ENCODE results near the gene BOD1L1.

The BOD1L1 gene

DNA sequence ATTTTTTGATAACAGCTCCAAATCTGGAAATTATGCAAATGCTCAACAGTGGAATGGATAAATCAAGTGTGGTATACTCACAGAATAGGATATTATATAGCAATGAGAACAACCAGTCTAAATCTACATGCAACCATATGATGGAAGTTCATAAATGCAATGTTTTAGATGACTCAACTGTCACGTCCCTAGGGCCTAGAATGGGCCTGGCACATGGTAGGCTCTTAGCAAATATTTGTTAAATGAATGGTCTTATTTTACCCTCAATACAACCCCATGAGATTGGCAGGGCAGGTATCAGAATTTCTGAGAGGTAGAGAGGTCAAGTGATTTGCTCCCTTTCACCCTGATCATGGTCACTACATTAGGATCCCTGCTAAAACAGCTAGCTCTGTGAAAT lies 68.6 kb downstream of the BOD1L1 start:
- TF ChIP-seq EP300 (IDR thresholded peaks at IDR 0.05; ENCODE audit: borderline replicate concordance) (no peak), TAF1 (IDR thresholded peaks at IDR 0.05; ENCODE audit: low read depth) (no peak), CREB1 (IDR thresholded peaks at IDR 0.05; ENCODE audit: low read depth) (no peak), EGR1 (IDR thresholded peaks at IDR 0.05) (no peak), ZBTB7A (IDR thresholded peaks at IDR 0.05; ENCODE audit: low read depth) (no peak), CEBPB (IDR thresholded peaks at IDR 0.05) (no peak), TCF12 (IDR thresholded peaks at IDR 0.05; ENCODE audit: low read depth) (no peak), FOXM1 (IDR thresholded peaks at IDR 0.05; ENCODE audit: borderline replicate concordance, low read depth) (no peak)
- TF ChIP-seq, protein P1, sequence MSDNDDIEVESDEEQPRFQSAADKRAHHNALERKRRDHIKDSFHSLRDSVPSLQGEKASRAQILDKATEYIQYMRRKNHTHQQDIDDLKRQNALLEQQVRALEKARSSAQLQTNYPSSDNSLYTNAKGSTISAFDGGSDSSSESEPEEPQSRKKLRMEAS (IDR thresholded peaks at IDR 0.05), result no peak
- TF ChIP-seq, protein P2, sequence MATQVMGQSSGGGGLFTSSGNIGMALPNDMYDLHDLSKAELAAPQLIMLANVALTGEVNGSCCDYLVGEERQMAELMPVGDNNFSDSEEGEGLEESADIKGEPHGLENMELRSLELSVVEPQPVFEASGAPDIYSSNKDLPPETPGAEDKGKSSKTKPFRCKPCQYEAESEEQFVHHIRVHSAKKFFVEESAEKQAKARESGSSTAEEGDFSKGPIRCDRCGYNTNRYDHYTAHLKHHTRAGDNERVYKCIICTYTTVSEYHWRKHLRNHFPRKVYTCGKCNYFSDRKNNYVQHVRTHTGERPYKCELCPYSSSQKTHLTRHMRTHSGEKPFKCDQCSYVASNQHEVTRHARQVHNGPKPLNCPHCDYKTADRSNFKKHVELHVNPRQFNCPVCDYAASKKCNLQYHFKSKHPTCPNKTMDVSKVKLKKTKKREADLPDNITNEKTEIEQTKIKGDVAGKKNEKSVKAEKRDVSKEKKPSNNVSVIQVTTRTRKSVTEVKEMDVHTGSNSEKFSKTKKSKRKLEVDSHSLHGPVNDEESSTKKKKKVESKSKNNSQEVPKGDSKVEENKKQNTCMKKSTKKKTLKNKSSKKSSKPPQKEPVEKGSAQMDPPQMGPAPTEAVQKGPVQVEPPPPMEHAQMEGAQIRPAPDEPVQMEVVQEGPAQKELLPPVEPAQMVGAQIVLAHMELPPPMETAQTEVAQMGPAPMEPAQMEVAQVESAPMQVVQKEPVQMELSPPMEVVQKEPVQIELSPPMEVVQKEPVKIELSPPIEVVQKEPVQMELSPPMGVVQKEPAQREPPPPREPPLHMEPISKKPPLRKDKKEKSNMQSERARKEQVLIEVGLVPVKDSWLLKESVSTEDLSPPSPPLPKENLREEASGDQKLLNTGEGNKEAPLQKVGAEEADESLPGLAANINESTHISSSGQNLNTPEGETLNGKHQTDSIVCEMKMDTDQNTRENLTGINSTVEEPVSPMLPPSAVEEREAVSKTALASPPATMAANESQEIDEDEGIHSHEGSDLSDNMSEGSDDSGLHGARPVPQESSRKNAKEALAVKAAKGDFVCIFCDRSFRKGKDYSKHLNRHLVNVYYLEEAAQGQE (IDR thresholded peaks at IDR 0.05; ENCODE audit: low read depth), result no peak
- TF ChIP-seq, protein P3, sequence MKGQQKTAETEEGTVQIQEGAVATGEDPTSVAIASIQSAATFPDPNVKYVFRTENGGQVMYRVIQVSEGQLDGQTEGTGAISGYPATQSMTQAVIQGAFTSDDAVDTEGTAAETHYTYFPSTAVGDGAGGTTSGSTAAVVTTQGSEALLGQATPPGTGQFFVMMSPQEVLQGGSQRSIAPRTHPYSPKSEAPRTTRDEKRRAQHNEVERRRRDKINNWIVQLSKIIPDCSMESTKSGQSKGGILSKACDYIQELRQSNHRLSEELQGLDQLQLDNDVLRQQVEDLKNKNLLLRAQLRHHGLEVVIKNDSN (IDR thresholded peaks at IDR 0.05), result no peak

GRCh38 chr4:13555325-13555724 lies 72.2 kb downstream of the BOD1L1 start:
- TF ChIP-seq RAD21 (IDR thresholded peaks at IDR 0.05; ENCODE audit: low read depth), result no peak

GRCh38 chr4:13553081-13553480 lies 74.4 kb downstream of the BOD1L1 start:
- TF ChIP-seq FOXM1 (IDR thresholded peaks at IDR 0.05; ENCODE audit: borderline replicate concordance, low read depth) (no peak), YY1 (IDR thresholded peaks at IDR 0.05; ENCODE audit: low read depth) (no peak), NFIC (IDR thresholded peaks at IDR 0.05) (no peak), TEAD4 (IDR thresholded peaks at IDR 0.05) (no peak), CREB1 (IDR thresholded peaks at IDR 0.05; ENCODE audit: low read depth) (no peak), EP300 (IDR thresholded peaks at IDR 0.05; ENCODE audit: borderline replicate concordance) (no peak), CEBPB (IDR thresholded peaks at IDR 0.05) (no peak), TAF1 (IDR thresholded peaks at IDR 0.05; ENCODE audit: low read depth) (no peak), RAD21 (IDR thresholded peaks at IDR 0.05; ENCODE audit: low read depth) (no peak), TCF12 (IDR thresholded peaks at IDR 0.05; ENCODE audit: low read depth) (no peak), EGR1 (IDR thresholded peaks at IDR 0.05) (no peak), ZBTB7A (IDR thresholded peaks at IDR 0.05; ENCODE audit: low read depth) (no peak)
- TF ChIP-seq, protein P1 (IDR thresholded peaks at IDR 0.05), result no peak
- TF ChIP-seq, protein P2 (IDR thresholded peaks at IDR 0.05; ENCODE audit: low read depth), result no peak
- TF ChIP-seq, protein P3 (IDR thresholded peaks at IDR 0.05), result no peak

- no peak for TF ChIP-seq FOXM1 (IDR thresholded peaks at IDR 0.05; ENCODE audit: borderline replicate concordance, low read depth)
- no peak for TF ChIP-seq CREB1 (IDR thresholded peaks at IDR 0.05; ENCODE audit: low read depth)
- TF ChIP-seq RAD21 (IDR thresholded peaks at IDR 0.05; ENCODE audit: low read depth), result peak; percentile 98
- peak; percentile 69; the same call in 1 of the 2 replicates for TF ChIP-seq ZBTB7A (IDR thresholded peaks at IDR 0.05; ENCODE audit: low read depth)
- no peak for TF ChIP-seq NFIC (IDR thresholded peaks at IDR 0.05)
Measured at GRCh38 chr4:13548984-13549546, 78.5 kb downstream of the BOD1L1 start.

GRCh38 chr4:13548059-13548983 lies 79.2 kb downstream of the BOD1L1 start:
- TF ChIP-seq CEBPB (IDR thresholded peaks at IDR 0.05) (no peak), TCF12 (IDR thresholded peaks at IDR 0.05; ENCODE audit: low read depth) (no peak), ZBTB7A (IDR thresholded peaks at IDR 0.05; ENCODE audit: low read depth) (no peak), NFIC (IDR thresholded peaks at IDR 0.05) (no peak), YY1 (IDR thresholded peaks at IDR 0.05; ENCODE audit: low read depth) (no peak), EP300 (IDR thresholded peaks at IDR 0.05; ENCODE audit: borderline replicate concordance) (no peak), EGR1 (IDR thresholded peaks at IDR 0.05) (no peak)
- TF ChIP-seq, protein P3 (IDR thresholded peaks at IDR 0.05), result no peak
- TF ChIP-seq, protein P2 (IDR thresholded peaks at IDR 0.05; ENCODE audit: low read depth), result no peak
- TF ChIP-seq, protein P1 (IDR thresholded peaks at IDR 0.05), result no peak
